Left ventricle myocardium inferior (tissue), 1 donor: ENCODE results near the gene DNAJB13. TPM values are rescaled to one million over a fixed set of nuclear protein-coding genes. Genes with fewer than 3 reads are reported as not detected.

Source experiments
- DNase-seq: peaks from one replicate; pipeline ENCODE4 v3.0.0-alpha.2; 2020
- H3K27ac ChIP-seq: fragments of 200-600 bp; replicated peaks from 2 replicates; pipeline ENCODE4 v1.8.0; 2021
- H3K27me3 ChIP-seq: fragments of 200-600 bp; 2 replicates; pipeline ENCODE4 v1.8.0; 2021; ENCODE audit warnings: low read depth
- H3K36me3 ChIP-seq: fragments of 200-600 bp; 2 replicates; pipeline ENCODE4 v1.8.0; 2021
- H3K4me1 ChIP-seq: fragments of 200-600 bp; 2 replicates; pipeline ENCODE4 v1.8.0; 2021
- H3K4me3 ChIP-seq: fragments of 200-600 bp; 2 replicates; pipeline ENCODE4 v1.8.0; 2021; ENCODE audit warnings: mild to moderate bottlenecking, moderate library complexity
- H3K9me3 ChIP-seq: fragments of 200-600 bp; replicated peaks from 2 replicates; pipeline ENCODE4 v1.8.0; 2021
- CTCF ChIP-seq: fragments of 200-600 bp; IDR thresholded peaks from 2 replicates; pipeline ENCODE4 v1.8.0; 2021; ENCODE audit warnings: antibody characterized with exemption, mild to moderate bottlenecking, borderline replicate concordance
- intact Hi-C: fragments of 100-400 bp; cut with micrococcal nuclease; formaldehyde crosslinking; loops from one replicate; pipeline ENCODE4 v1.11.0; 2022
- total RNA-seq: library from RNA; stranded (reverse); fragmentation: NEBNext Ultra II Directional; extraction: Animal tissue kit (Norgen Biotek cat#: 25700); gene quantifications from one replicate; pipeline ENCODE4 v1.2.1, GENCODE V29; 2021
- donor health status: DM: no; HTN: yes; CAD: no; lungs with severe emphysema.

DNAJB13 gene
- total RNA-seq, 1 donor from 2014 or later: not detected

- Histone ChIP-seq H3K36me3 (peaks cover 18% of the 10 kb centered on the region), H3K27me3 (no peaks in the 10 kb centered on the region), H3K4me1 (peaks cover 50% of the 10 kb centered on the region), H3K27ac (peak overlapping the region; percentile 36), H3K4me3 (no peak overlapping the region), H3K9me3 (no peaks in the 10 kb centered on the region)
- intact Hi-C loops: no loop called here
- DNase-seq: no peak
- TF ChIP-seq CTCF: no peak
These were observed 60.7 kb downstream of the DNAJB13 start for GRCh38 chr11:74011360-74012073.

GRCh38 chr11:74012074-74012809 lies 61.4 kb downstream of the DNAJB13 start:
- no peak for TF ChIP-seq CTCF
- no peaks in the 10 kb centered on the region for H3K27me3 ChIP-seq
- H3K4me1 ChIP-seq: peaks cover 53% of the 10 kb centered on the region
- no peak for DNase-seq
- H3K36me3 ChIP-seq: peaks cover 20% of the 10 kb centered on the region
- H3K27ac ChIP-seq: no peak overlapping the region
- no peak overlapping the region for H3K4me3 ChIP-seq
- intact Hi-C loops: no loop called here
- no peaks in the 10 kb centered on the region for H3K9me3 ChIP-seq

GRCh38 chr11:74013141-74013540 lies 62.3 kb downstream of the DNAJB13 start:
- Histone ChIP-seq H3K36me3 (peaks cover 20% of the 10 kb centered on the region), H3K9me3 (no peaks in the 10 kb centered on the region), H3K4me1 (peaks cover 55% of the 10 kb centered on the region), H3K27me3 (no peaks in the 10 kb centered on the region), H3K27ac (no peak overlapping the region), H3K4me3 (no peak overlapping the region)
- DNase-seq: no peak
- intact Hi-C loops: no loop called here
- TF ChIP-seq CTCF: no peak

GRCh38 chr11:74014880-74015279 lies 64.1 kb downstream of the DNAJB13 start:
- no peak overlapping the region for H3K27ac ChIP-seq
- no peak overlapping the region for H3K4me3 ChIP-seq
- intact Hi-C loops: no loop called here
- peaks cover 20% of the 10 kb centered on the region for H3K36me3 ChIP-seq
- H3K4me1 ChIP-seq: peaks cover 55% of the 10 kb centered on the region
- H3K27me3 ChIP-seq: no peaks in the 10 kb centered on the region
- no peak for DNase-seq
- H3K9me3 ChIP-seq: no peaks in the 10 kb centered on the region
- TF ChIP-seq CTCF: no peak

GRCh38 chr11:74015919-74016684 lies 65.3 kb downstream of the DNAJB13 start:
- Histone ChIP-seq H3K36me3 (peaks cover 24% of the 10 kb centered on the region), H3K4me3 (no peak overlapping the region), H3K4me1 (peaks cover 55% of the 10 kb centered on the region), H3K27me3 (no peaks in the 10 kb centered on the region), H3K9me3 (no peaks in the 10 kb centered on the region), H3K27ac (no peak overlapping the region)
- intact Hi-C loops: no loop called here
- TF ChIP-seq CTCF: no peak
- no peak for DNase-seq
